Activated CD8-positive, alpha-beta memory T cell treated with anti-CD3 and anti-CD28 coated beads for 24 hours (primary cell): Measurements from ENCODE around the gene SPTBN1.

Experiments used
- DNase-seq: peaks from one replicate; pipeline ENCODE4 v3.0.0-alpha.2; 2020

Gene SPTBN1

DNA sequence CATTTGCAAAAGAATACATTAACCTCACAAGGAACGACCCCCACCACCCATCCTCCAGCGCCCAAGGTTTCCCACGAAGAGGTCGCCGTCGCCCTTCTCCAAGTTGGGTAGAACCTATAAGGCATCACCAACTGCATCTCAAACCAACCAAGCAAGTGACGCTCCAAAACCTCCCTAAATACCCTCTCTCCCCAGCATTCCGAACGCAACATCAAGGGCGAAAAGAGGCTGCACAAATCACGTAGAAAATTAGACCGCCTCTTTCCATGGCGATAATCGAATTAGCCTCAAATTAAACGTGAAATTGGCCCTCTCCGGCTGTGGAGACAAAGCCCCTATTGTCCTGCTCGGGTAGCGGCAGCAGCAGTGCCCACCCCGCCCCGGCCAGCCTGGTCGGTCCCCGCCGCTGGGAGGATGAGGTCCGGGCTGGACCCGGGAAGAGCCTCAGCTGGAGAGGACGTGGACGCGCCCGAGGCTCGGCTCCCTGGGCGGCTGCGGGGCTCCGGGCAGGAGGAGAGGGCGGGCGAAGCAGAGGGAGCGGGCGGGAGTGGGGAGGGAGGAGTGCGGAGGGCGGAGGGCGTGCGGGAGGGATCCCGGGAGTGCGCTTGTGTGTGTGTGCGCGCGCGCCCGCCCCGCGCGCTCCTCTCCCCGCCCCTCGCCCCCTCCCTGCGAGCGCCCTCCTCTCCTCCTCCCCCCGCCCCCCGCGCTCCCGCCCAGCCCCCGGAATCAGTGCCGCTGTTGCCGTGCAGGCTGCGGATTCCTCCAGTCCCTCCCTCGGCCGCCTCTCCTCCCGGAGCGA lies at the start of gene SPTBN1:
Gene SPTBN1 (plus strand): TSS at position 765 of the 799 bp plus-strand sequence. CDS start 70,092 bp downstream, outside the sequence.
- peak; percentile 60 for DNase-seq

DNA sequence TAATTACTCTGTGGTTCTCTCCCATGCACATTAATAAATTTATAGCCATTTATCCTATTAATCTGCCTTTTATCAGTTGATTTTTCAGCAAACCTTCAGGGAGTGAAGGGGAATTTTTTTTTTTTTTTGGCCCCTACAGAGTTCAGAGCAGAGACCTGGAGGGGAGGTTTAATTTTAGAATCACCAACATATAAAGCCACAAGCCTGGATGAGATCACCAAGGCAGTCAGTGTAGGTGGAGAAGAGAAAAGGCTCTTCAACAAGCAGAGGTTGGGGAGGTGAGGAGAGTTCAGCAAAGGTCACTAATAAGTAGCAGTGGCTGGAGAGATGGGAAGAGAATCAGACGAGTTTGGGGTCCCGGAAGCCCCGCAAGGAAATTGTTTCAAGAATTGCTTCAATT lies 48.4 kb upstream of the SPTBN1 start:
- DNase-seq, result no peak

DNA sequence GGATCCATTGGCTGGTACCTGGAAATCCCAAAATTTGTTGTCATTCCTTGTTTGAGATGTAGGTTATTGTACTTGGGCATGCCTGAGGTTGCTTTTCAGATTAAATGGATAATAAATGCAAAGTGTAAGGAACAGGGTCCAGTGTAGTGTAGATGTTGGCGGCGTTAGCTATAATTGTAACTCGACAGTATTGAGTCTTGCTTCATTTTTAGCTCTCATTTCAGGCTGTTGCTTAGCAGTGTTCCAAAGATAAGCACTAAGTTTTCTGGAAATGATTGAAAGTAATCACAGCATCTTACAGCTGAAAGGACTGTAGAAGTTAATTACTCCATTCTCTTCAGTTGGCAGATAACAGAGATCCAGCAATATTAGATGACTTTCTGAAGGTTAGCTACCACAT lies 47.8 kb upstream of the SPTBN1 start:
- DNase-seq, result no peak

DNA sequence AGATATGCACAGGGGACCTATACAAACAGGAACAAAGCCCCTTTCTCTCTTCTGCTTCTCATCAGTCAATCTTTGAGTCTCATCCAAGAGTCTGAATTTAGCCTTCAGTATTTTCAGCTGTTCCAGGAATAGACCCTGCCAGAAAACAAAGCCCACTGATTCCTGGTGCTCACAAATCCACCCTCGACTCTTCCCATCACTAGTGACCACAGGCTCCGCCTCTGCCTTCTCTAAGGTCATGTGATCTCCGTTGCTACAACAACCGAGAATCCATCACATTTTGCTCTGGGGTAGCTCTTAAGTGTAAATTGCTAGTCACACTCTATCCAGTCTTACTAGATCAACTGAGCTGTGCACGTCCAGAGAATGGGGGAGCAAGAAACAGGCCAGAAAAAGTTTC lies 46.4 kb upstream of the SPTBN1 start:
- DNase-seq, result no peak

DNA sequence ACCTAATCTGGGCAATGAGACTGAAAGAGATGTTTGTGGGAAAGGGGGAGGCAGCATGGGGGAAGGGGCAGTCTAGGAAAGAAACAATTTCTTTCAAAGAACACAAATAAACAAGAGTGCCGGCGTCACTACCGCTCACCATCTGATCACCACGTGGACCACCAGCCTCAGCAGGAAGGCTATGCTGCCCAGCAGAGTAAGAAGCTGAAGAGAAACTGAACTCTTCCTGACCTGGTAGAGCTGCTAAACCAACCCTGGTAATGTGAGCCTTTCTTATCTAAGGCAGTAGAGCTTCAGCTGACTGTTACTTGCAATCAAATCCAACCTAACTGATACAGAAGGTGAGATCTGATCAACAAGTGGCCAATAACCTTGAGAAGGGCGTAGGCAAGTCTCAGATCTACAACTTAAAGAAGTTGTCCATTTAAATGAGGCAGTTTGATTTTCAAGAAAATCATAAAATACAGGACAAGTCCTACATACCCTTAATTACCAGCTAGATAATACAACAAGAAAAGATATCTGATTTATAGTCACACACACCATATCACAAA lies 44.2 kb upstream of the SPTBN1 start:
- no peak for DNase-seq

DNA sequence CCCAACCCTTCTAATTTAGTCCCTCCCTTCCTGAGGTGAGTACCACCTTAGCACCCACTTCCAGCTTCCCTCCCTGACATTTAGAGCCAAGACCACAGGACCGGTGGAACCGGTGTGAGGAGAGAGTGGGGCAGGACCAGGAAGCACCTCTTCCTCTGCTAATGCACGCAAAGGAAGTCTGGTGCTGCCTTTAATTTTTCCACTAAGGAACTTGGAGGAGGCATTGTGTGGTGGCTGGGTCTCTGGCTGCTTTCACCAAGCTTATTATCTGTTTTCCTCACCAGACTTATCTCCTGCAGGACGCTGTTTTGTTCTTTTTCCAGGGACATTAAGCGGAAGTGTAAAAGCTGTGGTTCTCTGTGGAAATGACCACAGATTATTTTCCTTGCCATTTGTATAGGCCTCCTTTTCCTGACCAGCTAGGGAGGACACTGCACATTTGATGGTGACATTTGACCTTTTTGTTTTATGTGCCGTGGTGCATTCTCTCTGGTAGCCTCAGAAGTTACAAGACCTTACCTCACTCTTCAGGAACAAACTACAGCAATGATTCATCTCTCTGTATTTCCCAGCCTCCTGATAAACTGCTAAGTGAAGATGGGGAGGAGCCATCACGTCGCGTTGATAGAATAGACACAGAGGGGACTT lies 39.8 kb upstream of the SPTBN1 start:
- no peak for DNase-seq

DNA sequence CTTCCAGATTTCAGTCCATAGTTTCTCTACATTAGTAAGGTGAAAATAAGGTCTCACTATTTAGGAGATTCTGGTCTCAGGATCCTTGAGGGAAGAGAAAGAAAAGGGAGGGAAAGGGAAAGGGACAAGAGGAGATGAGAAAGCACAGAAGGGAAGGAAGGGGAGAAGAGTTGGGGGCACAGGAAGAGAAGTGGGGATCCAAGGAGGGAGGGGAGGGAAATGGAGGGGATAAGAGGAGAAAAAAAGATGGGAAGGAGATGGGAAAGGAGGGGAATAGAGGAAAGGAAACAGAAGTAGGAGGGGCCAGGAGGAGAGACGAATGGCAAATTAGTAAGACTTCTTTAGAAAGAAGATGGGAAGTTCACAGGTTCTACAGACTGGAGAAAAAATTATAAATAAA lies 39.2 kb upstream of the SPTBN1 start:
- DNase-seq, result no peak

DNA sequence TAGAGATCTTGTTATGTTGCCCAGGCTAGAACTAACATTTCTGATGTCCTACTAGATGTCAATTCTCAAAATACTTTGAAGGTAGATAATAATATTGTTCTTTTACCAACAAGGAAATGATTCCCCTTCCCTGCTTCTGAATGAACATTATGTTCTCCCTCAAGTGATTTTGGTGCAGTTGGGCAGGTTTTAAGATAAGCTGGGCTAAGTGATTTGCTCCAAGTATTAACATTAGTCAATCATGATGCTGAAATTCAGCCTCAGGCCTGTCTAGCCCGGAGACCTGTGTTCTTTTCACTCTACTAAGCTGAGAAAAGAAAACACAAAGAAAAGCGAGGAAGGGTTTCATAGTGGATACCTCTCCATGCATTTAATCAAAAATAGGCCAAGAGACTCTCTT lies 38.5 kb upstream of the SPTBN1 start:
- DNase-seq, result no peak

DNA sequence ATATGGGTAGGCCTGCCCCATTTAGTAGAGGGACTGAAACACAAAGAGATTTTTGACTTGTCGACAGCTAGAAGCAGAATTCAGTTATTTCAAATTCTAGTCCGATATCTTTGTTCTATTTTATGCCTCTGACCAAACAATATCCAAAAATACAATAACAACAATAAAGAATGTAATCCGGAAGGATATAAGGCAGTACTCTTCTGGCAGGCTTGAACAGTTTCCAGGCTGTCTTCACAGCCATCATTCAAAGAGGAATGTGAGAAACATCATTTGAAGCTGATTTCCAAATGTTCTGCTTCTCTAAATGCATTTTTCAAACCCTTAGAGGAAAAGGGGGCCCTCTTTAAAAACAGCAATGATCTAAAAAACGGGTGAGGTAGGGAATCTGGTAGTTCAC lies 36.7 kb upstream of the SPTBN1 start:
- no peak for DNase-seq

DNA sequence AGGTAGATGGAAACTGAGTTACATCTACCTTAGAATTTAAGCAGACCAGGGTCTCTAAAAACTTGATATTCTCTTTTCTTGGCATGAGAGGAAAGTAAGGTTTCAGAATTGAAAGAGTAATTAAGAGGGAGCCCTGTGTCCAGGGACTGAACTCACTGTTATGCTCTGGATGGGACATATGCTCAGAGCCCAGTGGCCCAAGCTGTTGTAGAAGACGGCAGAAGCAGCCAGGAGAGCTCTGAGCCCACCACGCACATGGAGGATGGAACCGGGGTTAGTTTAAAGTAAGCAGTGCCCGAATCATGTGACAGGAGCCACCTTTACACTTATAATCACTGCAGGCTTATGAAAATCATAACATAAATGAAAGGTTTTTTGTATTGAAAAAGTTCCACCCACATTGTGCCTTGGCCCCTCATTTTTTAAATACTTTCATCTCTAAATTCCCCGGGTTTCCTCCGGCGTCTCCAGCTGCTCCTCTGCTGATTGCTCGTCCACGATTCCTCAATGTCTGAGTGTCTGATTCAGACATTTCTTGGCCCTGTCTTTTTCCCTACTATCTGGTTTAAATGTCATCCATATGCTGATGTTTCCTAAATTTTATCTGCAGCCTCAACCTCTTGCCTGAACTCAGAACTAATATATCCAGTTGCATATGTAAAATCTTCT lies 36.1 kb upstream of the SPTBN1 start:
- no peak for DNase-seq

DNA sequence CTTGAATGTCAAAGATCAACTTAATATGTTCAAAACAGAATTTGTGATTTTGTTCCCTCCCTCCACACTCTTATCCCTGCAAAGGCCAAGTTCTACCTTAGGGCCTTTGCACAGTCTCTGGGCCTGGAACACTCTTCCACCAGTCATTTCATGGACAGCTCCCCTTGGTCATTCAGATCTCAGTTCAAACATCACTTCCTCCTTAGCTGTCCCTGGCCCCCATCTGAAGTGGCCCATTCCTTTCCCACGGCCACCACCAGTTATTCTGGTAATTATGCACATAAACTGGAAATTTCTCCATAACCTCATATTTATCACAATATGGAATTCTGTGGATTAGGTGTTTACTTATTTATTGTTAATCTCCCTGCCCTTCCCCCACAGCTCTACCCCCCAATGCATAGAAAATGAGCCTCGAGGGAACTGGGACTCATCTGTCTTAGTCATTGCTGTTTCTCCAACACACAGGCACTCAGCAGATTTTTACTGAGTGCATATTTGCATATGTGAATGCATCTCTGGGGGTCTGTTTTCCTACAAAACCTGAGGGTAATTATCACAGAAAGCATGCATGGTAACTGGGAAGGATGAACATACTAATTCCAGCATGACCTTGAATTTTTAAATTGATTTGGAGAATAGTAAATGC lies 35.5 kb upstream of the SPTBN1 start:
- no peak for DNase-seq

DNA sequence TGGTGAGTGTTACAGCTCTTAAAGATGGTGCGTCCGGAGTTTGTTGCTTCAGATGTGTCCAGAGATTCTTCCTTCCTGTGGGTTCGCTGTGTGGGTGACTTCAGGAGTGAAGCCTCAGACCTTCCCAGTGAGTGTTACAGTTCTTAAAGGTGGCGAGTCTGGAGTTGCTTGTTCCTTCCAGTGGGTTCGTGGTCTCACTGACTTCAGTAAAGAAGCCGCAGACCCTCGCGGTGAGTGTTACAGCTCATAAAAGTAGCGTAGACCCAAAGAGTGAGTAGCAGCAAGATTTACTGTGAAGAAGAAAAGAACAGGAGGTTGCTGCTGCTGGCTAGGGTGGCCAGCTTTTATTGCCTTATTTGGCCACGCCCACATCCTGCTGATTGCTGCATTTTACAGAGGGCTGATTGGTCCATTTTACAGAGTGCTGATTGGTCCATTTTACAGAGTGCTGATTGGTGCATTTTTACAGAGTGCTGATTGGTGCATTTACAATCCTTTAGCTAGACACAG lies 34.0 kb upstream of the SPTBN1 start:
- DNase-seq, result peak; percentile 73

DNA sequence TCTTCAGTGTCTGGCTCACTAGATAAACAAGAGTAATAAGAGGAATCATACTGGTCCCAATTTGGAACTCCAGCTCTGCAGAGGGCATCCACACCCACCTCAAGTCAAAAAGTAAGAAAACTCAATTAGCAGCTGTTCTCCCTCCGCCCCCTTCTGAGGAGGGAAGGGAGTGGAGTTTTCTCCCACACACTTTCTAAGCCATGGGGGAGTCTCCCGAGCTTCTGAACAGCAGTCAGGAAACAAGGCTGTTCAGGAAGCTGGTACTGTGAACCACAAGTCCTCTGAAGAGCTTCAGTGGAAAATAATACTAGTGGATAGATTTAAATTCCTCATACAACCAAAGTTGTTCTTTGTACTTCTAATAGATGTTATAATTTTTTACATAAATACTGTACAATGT lies 32.9 kb upstream of the SPTBN1 start:
- DNase-seq, result no peak

DNA sequence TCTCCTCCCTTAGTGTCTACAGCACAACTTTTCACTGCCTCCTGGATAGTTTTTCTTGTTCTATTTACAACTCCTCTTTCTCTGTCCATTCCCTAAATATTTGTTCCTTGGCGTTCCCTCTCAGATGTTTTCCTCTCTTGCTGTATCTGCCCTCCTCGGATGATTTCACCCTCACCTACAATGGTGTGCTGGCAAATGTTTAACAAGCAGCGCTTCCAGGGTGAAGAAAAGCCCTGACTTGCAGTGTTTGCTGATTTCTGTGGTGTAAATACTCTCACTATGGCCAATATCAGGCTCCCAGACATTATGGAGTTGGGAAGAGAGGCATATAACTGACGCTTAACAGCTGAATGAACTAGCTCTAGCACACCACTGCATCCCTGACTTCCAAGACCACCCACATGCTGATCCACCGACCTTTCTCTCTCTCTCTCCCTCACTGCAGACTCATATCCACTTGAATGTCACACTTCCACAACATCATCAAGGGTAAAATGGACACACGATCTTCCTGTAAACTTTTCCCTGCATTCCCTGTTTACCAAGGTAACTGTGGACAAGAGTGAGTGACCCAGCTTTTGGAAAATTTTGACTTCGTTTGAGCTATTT lies 31.5 kb upstream of the SPTBN1 start:
- DNase-seq, result no peak

DNA sequence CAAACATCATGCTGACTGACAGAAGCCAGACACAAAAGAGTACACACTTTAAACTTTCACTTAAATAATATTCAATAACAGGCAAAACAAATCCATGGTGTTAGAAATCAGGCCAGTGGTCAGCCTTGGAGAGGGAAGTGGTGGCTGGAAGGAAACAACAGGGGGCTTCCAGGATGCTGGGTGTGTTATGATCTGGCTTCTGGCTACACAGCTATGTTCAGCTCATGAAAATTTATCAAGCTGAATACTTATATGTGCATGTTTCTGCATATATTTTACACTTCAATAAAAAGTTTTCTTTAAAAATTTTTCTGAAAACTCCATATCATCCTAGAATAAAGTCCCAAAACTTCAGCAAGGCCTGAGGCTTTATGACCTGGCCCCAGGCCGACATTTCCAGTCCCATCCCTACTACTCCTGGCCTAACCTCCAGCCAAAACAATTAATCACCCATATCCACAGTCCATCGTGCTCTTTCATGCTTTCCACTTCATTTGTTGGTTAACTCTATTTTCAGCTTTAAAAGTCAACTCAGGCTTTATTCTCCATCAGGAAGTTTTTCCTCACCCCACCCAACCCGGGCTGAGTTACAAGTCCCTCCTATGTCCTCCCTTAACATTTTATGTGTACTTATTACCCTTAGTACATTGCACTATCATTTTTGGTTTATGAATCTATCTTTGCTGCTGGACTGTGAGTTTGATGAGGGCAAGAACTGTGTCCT lies 27.9 kb upstream of the SPTBN1 start:
- DNase-seq, result no peak

DNA sequence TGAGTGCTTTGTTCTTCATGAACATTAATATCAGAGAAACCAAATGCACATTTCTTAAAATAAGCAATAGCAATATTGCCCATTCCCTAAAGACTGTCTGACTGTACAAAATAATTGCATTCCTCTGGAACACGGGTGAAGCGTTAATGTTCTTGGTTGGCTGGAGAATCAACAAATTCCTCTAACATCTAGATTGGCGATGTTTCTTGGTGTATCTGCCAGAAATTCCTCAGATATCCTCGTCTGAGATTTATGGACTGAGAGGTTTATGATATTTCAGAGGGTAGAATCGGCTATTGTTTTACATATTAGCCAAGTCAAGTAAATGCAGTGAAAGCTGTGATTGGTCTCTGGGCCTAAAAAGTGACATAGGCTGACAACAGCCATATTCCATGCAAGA lies 27.1 kb upstream of the SPTBN1 start:
- no peak for DNase-seq

DNA sequence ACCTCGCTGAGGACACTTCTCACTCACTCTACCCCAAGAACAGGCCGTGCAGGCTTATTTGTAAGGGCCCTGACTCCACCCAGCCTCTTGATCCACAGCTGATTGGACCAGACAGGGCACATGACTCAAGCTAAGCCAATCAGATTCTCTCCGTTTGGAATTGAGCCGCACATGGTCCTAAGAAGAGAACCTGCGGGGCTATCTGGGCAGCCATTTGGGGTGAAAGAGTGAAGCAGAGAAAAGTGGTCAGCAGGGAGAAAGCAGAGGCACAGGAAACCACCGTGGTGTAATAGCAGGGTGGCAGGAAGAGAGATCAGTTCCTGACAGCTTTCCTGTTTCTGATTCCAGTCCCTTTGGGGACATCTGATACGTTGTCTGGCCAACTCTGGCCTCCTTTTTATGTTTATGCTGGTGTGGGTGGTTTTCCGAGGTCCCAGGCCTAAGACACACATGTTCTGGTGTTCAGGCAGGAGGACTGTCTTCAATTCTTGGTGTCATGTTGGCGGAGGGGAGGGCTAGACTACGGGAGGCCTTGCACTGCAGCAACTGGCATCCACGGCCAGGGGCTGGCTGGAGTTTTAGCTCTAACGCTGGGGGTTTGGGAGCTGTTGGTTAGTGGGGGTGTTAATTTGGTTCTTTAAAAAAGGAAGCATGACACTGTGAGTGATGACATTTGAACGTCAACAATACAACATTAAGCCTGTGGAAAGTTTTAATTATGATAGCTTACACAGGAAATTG lies 26.1 kb upstream of the SPTBN1 start:
- DNase-seq, result no peak

DNA sequence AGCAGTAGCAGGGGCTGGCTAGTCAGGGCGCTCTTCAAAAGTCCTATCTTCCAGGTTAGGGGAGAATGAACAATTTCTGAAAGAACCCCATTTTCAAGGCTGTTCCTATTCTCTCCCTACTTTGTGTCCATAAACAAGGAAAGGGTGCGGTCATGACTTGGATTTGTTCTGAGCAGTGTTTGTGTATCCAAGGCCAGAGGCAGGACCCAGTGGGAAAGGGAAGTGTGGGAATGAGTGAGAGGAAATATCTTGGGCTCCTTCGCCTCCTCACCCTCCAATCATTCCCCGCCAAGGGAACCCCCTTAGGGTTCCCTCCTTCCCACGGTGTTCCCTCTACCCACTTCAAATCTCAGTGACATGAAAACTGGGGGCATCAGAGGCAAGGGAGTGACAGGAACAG lies 25.5 kb upstream of the SPTBN1 start:
- no peak for DNase-seq

DNA sequence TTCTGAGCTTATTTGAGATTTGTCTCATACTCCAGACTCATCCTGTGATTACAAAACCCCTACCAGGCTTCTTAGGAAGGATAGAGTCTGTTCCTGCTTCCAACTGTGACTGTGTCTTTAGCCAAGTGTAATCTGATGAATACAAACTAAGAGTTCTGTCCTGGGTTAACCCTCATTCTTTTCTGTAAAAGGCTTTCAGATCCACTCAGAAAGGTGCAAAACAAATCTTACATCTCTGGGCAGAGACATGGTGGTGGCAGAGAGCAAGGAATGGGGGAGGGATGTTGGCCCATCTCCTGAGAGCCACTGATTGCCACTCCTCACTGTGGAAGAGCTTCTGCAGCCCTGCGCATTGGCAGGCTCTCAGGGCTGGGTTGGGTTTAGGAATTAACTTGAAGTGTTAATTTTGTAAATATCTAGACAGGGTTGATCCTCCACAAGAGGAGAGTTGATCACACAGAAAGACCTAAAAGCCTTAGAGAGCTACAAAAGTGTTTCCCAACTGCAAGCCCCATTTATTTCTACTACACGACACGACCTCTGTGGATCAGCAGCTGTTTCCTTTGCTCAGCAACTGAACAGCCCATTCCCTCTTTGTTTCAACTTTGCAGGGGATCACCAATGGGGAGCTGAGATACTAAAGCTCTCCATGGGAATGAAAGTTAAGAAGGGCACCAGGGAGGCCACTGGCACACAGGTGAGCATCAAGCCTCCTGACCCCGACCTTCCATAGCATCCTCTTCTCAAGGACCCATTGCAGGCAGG lies 23.7 kb upstream of the SPTBN1 start:
- DNase-seq, result no peak

DNA sequence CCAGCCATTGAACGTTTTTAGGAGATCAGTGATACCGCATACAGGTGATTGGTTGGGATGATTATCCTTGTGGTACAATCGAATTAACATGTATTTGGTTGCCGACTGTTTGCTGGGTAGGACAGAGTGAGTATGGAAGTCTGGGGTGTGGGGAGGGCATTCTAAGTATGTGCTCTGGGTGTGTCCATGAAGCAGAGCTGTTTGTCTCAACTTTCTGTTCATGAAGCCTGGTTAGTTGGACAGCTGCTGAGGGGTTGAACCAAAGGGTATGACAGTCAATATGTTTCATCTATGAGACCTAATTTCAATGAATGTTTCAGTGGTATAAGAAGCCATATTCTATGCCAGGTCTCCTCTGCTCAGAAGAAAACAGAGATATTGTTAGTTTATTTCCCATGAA lies 21.9 kb upstream of the SPTBN1 start:
- no peak for DNase-seq
